Ammon's horn (tissue), 1 donor: ENCODE results near the gene TMEM30A.

Experiments
- DNase-seq: peaks from one replicate; pipeline ENCODE4 v3.0.0-alpha.2; 2016; ENCODE audit warnings: low spot score

TMEM30A gene

DNA sequence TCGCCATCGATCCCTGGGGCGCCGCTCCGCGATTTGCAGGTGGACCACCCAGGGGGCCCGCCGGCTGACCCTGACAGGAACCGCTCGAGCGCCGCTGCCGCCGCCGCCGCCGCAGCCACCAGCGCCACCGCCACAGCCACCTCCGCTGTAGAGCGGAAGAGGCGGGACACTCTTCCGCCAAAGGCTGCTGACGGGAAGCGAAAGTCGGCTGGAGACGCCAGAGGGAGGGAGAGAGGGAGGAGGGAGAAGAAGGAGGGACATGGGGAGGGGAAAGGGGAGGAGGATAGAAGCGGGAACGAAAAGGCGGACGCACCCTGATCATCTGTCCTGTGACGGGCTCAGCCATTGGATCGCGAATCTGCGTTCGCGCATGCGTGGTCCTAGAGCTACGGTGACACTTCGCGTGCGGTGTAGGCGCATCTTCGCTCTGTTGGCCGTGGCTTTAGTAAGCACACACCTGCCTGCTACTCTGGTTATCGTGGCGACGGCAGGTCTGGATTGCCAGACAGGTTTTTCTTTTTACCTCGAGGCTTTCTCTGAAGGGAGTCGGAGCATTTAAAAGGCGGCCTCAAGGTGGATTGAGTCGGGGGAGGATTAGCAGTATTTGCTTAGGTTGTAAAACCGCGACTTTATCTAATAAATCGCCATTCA lies at the start of gene TMEM30A:
Gene TMEM30A, minus strand, starts transcription at position 161 of the 651 bp plus-strand sequence. Its CDS starts 154 bp downstream, at position 7.
- peak; percentile 100 for DNase-seq

DNA sequence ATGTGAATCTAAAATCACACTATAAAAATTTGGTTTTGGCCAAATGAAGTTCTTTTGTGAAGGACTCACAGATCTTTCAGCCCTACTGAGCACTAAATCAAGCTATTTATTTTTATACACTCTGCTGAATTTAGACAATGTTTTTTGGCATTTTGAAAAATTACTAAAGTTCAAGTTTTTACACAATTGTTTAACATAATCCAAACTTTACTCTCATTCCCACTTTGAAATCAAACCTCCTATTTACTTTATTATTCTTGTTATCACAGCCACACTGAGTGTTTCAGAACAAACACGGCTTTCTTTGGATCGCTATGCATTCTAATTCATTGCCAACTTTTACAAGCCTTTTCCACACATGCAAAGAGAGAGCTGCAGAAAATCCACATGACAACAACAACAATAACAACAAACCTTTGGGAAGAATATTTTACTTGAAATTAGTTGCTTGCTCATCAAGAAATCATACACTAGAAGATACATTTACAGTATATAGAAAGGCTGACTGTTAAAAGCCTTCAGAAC lies 49.1 kb upstream of the TMEM30A start:
- no peak for DNase-seq

DNA sequence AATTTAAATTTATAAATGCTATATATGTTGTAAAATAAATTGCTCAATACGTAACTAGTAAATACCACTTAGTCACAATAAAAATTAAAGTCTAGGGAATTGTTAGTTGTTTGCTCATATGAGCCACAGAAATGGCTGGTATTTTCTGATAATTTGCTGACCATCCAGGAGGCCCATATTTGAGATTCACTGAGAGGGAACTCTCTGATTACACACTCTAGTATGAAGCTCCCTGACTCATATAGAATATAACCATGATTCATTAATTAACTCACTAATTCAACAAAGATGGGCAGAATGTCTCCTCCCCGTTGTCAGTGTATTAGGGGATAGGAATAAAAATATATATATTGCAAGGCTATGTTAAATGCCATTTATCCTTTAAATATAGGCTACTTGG lies 46.6 kb upstream of the TMEM30A start:
- no peak for DNase-seq

DNA sequence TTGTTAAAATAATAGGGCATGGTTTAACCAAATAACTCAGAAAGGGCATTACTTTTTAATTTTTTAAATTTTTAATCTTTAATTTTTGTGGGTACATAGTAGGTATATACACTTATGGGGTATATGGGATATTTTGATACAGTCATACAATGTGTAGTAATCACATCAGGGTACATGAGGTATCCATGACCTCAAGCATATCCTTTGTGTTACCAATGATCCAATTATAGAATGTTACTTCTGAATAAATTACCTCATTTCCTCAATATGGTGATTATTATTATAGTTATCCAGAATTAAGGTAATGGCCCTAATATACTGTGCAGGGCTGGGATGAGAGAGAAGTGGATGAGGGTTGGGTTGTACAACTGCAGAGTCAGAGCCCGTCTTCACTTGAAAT lies 45.1 kb upstream of the TMEM30A start:
- no peak for DNase-seq

DNA sequence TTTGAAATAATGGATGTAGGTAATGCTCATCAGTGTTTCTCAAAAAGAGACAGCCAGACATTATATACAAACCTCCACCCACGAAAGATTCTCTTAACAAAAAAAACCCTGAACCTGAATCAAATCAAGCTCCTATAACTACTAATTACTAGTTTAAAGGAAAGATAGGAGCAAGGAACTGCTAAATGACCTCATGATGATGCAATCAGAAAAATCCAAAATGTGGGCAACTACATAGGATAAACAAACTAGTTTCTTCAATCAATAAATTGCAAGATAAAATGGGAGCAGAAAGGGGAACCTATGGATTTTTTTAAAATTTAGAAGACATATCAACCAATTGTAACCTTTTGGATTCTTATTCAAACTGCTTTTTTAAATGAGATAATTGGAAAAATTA lies 43.2 kb upstream of the TMEM30A start:
- no peak for DNase-seq

DNA sequence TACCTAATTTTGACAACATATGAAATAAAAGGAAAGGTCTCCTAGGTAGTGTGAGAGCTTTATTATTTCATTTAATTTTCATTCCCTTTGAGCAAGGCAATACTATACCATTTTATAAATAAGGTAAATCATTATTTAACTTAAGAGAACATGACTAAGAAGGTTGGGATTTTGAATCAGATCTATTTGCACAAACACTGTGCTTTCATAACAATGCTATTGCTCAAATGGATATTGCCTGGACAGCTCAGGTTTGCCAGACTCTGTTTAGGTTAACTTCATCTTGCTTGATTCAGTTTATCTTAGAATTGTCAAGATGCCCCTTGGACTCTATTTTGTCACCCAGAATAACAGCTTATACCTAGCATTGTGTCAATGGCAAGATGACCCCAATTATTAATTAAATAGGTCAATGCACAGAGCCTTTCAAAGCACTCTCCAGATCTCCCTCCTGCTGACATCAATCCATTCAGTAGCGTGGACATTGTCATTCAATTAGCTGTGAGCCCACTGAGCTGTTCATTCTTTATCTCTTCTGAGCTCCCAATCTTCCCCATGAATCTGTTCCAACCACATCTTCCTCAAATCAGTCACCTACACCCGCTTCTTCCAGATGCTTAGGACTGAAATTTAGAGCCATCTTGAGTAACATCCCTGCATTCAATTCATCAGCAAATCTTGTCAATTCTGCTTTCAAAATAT lies 42.1 kb upstream of the TMEM30A start:
- no peak for DNase-seq

DNA sequence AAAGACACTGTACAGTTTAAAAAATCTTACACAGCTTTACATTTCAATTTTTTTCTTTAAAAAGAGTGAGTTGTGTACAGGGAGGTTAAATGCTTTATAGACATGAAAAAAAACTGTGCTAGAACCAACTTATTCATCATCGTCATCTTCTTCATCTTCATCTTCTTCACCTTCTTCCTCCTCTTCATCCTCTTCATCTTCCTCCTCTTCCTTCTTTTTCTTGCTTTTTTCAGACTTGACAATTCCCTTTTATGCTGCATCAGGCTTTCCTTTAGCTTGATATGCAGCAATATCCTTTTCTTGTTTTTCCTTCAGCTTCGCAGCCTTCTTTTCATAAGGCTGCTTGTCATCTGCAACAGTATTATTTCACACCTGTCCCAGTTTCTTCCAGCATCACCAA lies 34.3 kb upstream of the TMEM30A start:
- DNase-seq: no peak

DNA sequence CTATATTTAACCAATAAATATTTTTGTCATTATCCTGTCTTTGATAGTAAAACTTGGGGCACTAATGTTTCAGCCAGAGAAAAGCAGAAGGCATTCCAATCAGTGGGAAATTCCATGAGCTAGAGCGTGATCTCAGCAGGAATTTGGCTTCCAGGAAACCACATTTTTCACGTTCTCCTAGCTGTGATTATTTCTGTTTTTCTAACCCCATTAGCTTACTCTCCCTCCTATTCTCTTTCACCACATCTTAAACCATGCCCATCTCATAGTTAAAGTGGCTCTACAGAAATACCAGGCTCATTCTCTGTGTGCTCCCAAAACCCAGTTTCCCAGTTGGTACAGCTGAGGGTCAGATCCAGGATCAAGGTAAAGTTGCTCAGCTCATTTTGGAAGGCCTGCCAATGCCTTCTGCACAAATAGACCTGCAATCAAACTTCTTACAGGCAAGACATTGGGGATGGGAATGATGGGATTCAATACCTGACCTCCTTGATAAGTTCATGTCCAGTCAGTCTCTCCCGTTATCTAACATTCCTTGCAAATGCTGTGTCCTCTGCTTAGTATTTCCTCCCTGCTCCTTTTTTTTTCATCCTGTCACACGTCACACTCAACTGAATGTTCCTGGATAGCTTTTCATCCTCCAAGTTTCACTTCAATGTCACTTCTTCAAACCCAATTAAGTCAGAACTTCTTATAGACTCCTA lies 33.1 kb upstream of the TMEM30A start:
- DNase-seq: no peak

DNA sequence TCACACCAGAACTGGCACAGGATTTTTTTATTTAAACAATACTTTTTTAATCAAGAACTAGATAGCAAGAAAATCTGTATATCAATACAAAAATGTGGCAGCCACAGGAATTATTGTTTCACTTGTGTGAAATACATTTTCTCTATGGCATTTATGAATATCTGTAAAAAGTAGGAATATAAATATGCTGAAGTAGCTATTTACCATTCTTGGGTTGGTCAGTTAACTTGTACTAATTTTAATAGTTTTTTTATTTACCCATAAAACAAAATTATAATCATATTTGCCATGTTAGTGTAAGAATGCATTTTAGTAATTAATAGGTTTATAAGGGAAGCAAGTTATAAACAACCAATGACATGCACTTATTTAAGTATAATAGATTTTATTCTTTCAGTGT lies 31.4 kb upstream of the TMEM30A start:
- DNase-seq: no peak

DNA sequence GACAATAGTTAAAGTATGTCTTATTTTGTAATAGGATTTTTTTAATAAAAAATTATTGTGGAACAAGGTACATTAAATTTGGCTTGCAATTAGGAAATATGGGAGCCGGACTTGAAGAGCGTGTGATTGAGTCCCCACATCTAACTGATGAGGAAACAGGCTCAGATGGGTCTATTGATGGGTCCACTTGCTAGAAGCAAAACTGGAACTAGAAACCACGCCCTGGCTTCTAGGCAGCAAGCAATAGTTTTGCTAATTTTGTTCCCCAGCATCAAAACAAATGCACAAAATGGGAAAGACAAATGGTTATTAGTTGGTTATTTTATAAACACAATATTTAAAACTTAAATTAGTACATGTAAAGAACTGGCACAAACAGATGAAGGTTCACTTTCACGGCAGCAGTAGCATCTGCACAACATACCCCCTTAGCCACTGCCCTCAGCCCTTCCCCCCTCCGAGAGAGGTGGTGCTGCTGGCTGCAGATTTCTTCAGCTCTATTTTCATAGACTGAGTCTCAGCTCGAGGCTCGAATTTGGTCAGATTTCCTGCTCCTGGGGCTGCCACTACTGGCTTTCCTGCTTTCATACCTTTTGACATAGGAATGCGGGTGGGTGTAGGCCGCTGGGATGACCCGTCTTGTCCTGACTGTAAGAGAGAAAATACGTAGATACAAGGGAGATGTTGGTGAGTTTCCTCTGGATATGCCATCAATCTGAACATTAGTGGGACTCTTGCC lies 23.8 kb upstream of the TMEM30A start:
- no peak for DNase-seq

DNA sequence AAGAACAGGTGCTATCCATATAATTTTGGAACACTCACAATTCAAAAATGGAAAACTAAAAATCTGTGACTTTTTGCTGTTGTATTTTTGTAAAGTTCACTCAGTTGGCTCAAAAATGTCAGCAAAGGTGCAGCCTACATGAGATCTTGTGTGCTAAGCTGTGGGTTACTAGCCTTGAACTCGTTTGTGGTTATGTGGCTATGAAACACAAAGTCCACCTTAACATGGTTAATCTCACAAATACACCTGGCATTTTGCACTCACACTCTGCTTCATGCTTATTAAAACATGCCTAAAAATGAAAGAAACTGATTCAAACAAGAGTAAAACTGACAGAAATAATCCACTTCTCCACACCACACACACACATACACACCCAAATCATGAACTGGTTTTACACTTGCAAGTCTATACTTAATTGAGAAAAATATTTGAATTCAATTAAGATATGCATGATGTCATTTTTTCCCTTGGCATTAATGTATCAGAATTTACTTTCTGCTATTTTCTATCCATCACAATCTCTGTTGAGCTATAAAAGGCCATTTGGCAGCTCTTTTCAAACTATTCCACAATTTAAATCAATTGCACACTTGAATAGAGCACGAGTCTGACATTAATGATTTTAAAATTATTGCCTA lies 22.9 kb upstream of the TMEM30A start:
- DNase-seq: no peak

DNA sequence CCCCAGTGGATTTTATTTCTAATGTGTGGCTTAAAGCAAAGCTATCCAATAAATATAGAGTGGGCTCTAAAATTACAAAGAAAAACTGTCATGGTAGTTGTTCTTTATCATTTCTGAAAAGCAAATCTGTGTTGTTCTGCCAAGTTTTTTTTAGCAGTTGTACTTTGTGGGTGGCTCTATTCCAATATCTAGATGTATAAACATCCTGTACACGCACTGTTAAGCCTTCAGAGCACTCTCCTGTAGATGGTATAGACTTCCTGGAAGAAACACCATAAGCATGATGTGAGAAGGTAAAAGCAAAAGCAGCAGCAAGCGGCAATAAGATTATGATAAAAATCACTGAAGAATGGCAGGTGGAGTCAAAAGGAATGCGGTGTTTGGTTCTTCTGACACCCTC lies 21.5 kb upstream of the TMEM30A start:
- DNase-seq: no peak

DNA sequence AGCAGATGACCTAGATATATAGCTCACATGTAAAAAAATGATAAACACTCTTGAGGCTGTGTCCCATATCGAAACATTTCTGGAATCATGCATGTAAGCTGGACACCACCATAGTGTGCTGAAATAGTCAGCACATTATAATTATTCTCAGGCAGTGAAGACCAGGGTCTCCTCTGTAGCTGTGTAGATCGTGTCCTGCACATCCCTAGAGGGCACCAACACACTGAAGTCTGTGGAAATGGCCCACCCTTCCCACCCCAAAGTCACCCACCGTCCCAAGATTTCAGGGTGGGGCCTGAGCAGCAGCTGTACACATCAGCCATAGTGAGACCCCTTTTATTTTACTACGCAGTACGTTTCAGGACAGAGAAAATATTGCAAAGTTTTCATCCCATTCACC lies 21.0 kb upstream of the TMEM30A start:
- no peak for DNase-seq

DNA sequence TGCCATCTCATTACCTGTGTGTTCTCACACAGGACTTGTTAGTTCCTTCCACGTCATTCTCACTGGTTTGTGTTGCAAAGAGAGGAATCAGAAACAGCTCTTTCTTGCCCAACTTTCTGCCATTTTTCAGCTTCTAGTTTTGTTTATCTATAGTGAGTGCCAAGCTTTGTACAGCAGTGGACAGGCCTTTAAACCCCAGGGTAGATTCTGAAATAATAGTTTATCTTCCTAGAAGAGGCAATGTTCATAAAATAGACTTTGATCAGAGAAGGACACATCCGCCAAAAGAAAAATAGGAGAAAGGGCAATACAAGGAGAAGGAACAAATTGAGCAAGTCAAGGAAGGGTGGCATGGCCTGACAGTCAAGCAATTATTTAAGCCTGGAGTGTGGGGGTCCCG lies 17.7 kb upstream of the TMEM30A start:
- DNase-seq: no peak

DNA sequence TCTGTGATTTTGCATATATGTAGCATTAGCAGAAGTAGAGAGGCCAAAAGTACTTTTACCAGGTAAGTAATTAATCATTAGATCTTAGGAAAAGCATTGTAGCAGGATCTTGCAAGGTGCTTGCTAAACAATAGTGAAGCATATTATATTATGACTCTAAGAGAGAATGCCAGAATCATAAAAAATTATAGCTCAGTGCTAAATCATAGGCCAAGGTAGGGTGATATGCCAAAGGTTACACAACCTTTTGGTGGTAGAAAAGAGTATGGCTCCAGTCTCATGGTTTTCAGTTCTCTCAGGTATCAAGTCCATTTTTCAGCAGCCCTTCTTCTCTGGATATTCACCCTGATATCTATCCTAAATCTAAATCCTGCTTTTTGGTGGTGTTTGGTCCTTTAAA lies 16.9 kb upstream of the TMEM30A start:
- DNase-seq: no peak

DNA sequence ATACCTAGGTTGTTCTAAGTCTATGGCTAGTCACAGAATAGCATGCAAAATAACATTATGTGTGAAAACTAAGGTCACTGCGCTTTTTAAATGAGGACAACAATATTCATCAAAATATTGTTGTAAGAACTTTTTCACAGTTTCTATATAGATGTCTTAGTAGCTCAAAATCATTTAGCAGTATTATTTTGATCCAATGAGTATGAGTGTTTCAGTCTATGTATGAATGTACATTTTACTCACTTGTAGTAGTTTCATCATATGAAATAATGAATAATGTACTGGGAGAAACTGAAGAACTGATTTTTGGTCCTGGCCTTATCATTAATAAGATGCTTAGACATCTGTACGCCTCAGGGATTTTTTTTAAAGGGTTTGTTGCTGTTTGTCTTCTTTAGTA lies 16.5 kb upstream of the TMEM30A start:
- DNase-seq: no peak

DNA sequence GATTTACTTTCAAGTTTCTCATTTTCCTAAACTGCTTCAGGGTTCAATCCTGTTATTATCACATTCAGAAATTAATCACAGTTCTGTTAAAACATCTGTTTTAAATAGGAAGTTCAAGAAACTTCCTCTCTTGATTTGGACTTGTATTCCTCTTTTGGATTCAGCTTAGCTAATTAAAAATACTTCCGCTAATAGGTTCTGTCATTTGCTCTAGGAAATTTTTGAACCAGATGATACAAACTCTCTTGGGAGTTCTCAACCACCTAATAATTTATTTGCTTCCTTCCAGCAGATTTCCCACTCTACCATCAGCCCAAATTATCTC lies 15.9 kb upstream of the TMEM30A start:
- DNase-seq: no peak

DNA sequence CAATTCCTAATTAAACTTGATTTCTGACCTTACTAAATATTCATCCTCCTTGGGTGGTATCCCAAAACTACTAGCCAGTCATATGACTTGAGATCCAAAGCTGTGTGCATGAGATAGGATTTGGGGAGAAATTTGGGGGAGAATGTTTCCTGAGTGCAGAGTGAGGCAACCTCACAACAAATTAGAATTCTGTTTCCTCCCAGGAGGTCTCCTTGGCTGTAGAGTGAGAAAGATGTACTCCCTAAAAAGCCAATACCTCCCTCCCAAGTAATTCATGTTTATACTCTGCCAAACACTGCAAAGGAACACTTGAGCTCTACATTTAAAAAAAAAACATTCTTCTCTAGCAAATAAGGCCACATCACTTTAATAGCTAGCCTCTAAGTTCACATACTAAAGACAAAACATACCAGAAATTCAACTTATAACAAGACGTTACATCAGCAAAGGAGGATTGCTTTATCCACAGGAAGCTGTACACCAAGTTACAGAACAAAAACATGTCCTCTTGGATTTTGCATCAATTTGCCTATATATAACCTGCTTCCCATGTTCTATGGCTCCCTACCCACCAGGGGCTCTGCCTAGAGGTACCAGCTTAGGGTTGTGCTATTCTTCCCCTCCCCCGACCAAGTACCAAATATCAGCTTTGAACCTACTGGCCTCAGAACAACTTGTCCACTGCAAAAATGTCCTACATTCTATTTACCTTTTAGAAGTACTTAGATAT lies 15.4 kb upstream of the TMEM30A start:
- no peak for DNase-seq

DNA sequence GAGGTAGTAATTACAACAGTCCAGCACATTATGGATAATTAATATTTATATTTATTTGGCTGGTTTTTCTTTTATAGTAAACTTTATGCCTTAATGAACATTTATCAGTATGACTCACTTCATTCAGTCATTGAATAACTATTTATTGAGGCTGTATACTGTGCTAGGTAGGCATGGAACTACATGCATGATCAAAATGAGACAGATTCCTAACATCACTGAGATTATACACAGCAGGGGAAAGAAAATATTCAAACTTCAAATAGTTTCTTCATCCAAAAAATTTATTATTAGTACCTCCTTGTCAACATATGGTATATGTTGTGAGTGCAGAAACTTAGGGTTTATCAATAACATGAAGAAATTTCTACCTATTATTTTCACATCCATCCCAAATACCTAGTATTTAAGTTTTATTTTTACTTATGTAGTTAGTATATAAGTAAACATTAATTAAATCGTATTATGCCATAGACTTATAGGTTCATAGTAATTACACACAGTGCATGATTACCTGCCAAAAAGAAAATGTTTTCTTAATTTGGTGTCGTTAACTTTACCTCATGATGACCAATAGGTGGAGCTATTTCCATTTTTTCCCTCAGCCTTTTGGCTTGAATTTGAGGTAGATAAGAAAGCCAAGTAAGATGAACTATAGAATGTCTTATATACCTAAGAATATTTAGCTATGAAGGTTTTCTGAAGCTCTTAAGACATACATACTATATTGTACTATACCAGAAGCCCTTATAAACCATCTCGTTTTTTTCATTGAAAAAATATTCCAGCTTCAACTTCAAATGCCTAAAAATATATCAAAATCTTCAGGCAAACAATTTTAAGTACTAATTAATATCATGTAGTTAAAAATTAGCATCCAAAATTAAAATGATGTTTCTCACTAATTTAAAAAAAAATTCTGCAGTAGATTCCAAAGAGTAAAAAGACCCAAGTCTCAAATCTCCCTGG lies 12.5 kb upstream of the TMEM30A start:
- DNase-seq: peak; percentile 69

DNA sequence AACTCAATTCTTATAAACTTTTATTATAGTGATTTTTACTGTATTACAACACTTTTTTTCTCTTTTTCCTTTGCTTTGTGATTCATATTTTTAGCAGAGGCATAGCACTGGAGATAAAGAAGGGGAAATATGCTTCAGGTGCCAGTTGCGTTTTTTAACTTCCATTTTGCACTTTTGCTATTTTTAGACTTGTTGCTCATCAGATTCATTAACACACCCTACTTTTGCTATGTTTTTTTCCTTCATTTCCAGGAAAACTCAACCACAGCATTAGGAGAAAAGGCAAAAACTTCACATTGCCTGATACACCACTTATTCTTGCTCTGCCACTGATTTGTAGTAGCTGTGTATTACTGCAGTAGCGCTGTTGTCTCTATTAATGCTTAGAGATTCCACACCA lies 8.0 kb upstream of the TMEM30A start:
- no peak for DNase-seq
